Testis (tissue), 2 donors: ENCODE measurements around the gene SFXN4.

Experiments
- CTCF ChIP-seq, 3 experiments: fragments of 450-650 bp in 2 of 3; fragments of 200-600 bp in 1 of 3; sonication (generic) in 1 of 3; IDR thresholded peaks; one replicate each; pipeline ENCODE4 v1.5.1; 2016 to 2019; ENCODE audit warnings: antibody characterized with exemption in 3 of 3, mild to moderate bottlenecking in 2 of 3, moderate library complexity in 1 of 3
- POLR2A ChIP-seq: fragments of 450-650 bp; IDR thresholded peaks from one replicate; pipeline ENCODE4 v1.6.1; 2017; ENCODE audit warnings: antibody characterized with exemption, mild to moderate bottlenecking, moderate library complexity

GRCh38 chr10:119211176-119211575 lies 45.7 kb upstream of the SFXN4 start:
- TF ChIP-seq CTCF (IDR thresholded peaks at IDR 0.05) (no peak), POLR2A (no peak)
